Ureter (tissue), 1 donor: ENCODE results near the gene HEATR1. TPM values are rescaled to one million over a fixed set of nuclear protein-coding genes. Genes with fewer than 3 reads are reported as not detected.
A peak's percentile ranks its signal among the peaks of the same experiment; 100 is the strongest.
"Not testable (repeated sequence)": the region's sequence is repeated elsewhere in the genome, so short reads cannot be mapped to it uniquely, and the experiment has no call there.

Experiments used
- DNase-seq: peaks from one replicate; pipeline ENCODE4 v3.0.0-alpha.2; 2020; ENCODE audit warnings: low spot score
- total RNA-seq: library from RNA; stranded (reverse); gene quantifications from one replicate; pipeline ENCODE4 v1.2.4, GENCODE V29; 2023
- donor health status: DM: yes; HTN: yes; CAD: no.

HEATR1 gene
- total RNA-seq, 1 donor from 2014 or later, result 56.3 TPM

DNA sequence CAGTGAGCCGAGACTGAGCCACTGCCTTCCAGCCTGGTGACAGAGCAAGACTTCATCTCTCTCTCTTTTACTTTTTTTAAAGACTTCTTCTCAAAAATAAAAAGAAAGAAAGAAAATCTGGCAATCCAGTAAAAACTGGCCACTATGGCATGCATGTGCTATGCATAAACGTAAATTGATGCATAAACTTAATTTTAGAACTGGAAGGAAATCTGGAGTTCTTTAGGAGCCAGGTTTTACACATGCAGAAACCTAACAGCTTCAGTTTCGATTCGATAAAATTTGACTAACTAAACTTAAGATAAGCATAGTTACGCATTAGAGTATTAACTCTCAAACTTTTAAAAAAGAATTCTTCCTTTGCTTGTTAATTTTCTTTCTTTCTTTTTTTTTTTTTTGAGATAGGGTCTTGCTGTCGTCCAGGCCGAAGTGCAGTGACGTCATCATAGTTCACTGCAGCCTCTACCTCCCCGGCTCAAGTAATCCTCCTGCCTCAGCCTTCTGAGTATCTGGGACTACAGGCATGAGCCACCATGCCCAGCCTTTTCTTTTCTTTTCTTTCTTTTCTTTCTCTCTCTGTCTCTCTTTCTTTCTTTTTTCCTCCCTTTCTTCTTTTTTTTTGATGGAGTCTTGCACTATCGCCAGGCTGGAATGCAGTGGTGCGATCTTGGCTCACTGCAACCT, 92.4 kb downstream of the HEATR1 start:
- no peak for DNase-seq

GRCh38 chr1:236509647-236510401, 94.5 kb downstream of the HEATR1 start:
- DNase-seq, result no peak

DNA sequence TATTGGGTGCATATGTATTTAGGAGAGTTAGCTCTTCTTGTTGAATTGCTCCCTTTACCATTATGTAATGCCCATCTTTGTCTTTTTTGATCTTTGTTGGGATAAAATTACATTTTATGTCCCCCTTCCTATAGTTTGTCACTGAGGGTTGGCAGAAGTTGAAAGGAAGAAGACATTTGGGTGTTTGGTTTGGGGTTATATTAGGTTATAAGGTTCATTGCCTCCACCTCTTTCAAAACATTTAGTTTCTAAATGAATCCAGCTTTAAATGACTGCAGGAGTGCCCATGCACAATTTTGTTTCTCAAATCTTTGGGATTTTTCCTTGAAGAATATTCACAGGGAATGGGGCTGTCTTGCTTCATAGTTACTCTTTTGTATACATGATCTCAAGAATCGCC, 95.1 kb downstream of the HEATR1 start:
- DNase-seq, result no peak

DNA sequence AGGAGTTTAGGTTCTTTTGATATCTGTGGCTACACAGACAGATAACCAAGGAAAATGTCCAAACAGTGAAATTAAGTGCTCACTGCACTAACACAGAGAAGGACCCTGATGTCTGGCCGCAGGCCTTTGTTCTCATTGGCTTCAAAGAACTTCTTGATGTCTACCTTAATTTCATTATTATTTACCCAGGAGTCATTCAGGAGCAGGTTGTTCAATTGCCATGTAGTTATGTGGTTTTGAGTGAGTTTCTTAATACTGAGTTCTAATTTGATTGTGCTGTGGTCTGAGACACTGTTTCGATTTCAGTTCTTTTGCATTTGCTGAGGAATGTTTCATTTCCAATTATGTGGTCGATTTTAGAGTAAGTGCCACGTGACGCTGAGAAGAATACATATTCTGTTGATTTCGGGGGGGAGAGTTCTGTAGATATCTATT, 95.7 kb downstream of the HEATR1 start:
- DNase-seq, result no peak

GRCh38 chr1:236507022-236507700, 97.2 kb downstream of the HEATR1 start:
- no peak for DNase-seq

DNA sequence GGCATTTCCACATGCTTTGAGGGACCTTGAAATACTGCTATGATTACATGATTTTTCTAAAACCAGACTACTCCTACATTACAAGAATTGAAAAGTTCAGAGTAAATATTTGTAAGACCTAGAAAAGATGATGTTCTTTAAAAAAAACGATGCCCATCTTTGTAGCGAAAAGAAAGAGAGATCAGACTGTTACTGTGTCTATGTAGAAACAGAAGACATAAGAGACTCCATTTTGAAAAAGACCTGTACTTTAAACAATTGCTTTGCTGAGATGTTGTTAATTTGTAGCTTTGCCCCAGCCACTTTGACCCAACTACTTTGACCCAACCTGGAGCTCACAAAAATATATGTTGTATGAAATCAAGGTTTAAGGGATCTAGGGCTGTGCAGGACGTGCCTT, 100.0 kb downstream of the HEATR1 start:
- not testable (repeated sequence) for DNase-seq

DNA sequence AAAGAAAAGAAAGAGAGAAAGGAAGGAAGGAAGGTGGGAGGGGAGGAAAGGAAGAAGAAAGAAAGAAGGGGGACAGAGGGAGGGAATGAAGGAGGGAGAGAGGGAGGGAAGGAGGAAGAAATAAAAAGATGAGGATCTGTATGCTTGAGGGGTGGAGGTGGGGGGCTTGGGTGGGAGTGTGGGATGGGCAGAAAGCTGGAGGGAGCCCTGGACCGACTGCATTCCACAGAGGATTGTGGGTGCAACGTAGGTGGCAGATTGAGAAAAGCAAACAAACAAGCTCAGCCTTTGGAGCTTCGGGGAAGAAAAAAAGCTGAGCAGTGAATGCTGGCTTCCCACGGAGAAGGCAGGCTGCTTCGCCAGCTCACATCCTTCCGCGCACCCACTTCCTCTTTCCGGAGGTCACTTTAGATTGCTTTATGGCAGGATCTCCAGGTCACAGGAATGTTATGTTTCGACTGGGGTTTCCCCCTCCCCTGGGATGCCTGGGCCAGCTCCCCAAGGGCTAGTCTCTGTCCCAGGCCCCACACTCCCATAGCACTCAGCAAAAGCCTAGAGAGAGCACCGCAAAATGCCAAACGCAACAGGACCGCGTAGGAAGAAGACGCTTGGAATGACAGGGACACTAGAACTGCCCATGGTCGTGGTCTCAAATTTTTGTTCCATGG, 101.2 kb downstream of the HEATR1 start:
- peak; percentile 73 for DNase-seq

GRCh38 chr1:236502579-236502971, 101.7 kb downstream of the HEATR1 start:
- no peak for DNase-seq

GRCh38 chr1:236501093-236501492, 103.2 kb downstream of the HEATR1 start:
- DNase-seq, result no peak

Other genes with a start within 250 kb of the HEATR1 start
- gene EDARADD, start 210.2 kb downstream of the HEATR1 start, total RNA-seq, result 50.4 TPM
- 94.2 TPM for gene LGALS8, start 80.5 kb downstream of the HEATR1 start, total RNA-seq
- 6.7 TPM for gene ACTN2, start 82.0 kb upstream of the HEATR1 start, total RNA-seq
- 72.0 TPM for gene MTR, start 190.8 kb upstream of the HEATR1 start, total RNA-seq